Stimulated activated CD8-positive, alpha-beta memory T cell treated with anti-CD3 and anti-CD28 coated beads, Interleukin-15, amount 100 ng/mL, for 24 hours (primary cell): Measurements from ENCODE around the gene KLHL5.
"Not testable (repeated sequence)": the region's sequence is repeated elsewhere in the genome, so short reads cannot be mapped to it uniquely, and the experiment has no call there.

ENCODE experiments used
- DNase-seq: peaks from one replicate; pipeline ENCODE4 v3.0.0-alpha.2; 2020; ENCODE audit warnings: low read depth

KLHL5 gene

GRCh38 chr4:39062094-39062769 is at the start of gene KLHL5:
TSS of gene KLHL5 (plus strand) at chr4:39062232. CDS start at chr4:39062653, 421 bp downstream.
- no peak for DNase-seq

- DNase-seq: no peak
Observed at GRCh38 chr4:39014028-39014427, 48.0 kb upstream of the KLHL5 start.

GRCh38 chr4:39020130-39020529 is 41.9 kb upstream of the KLHL5 start:
- no peak for DNase-seq

- no peak for DNase-seq
Observed at GRCh38 chr4:39021631-39022030, 40.4 kb upstream of the KLHL5 start.

- no peak for DNase-seq
Observed at GRCh38 chr4:39022241-39022640, 39.8 kb upstream of the KLHL5 start.

- no peak for DNase-seq
Observed at GRCh38 chr4:39023059-39023458, 39.0 kb upstream of the KLHL5 start.

- no peak for DNase-seq
Observed at GRCh38 chr4:39024311-39024865, 37.6 kb upstream of the KLHL5 start.

- no peak for DNase-seq
Observed at GRCh38 chr4:39025552-39026085, 36.4 kb upstream of the KLHL5 start.

GRCh38 chr4:39026096-39026495 is 35.9 kb upstream of the KLHL5 start:
- no peak for DNase-seq

GRCh38 chr4:39029752-39030694 is 32.0 kb upstream of the KLHL5 start:
- DNase-seq: no peak

GRCh38 chr4:39030725-39031124 is 31.3 kb upstream of the KLHL5 start:
- no peak for DNase-seq

GRCh38 chr4:39031590-39032020 is 30.4 kb upstream of the KLHL5 start:
- not testable (repeated sequence) for DNase-seq

GRCh38 chr4:39032218-39033085 is 29.6 kb upstream of the KLHL5 start, which contains the start of gene TMEM156:
TSS of gene TMEM156 (minus strand) at chr4:39032409. CDS start at chr4:39032313, 96 bp downstream.
- DNase-seq: no peak

- DNase-seq: no peak
Observed at GRCh38 chr4:39036172-39036571, 25.9 kb upstream of the KLHL5 start.

- no peak for DNase-seq
Observed at GRCh38 chr4:39037491-39037825, 24.6 kb upstream of the KLHL5 start.

- DNase-seq: no peak
Observed at GRCh38 chr4:39037941-39038340, 24.1 kb upstream of the KLHL5 start.

GRCh38 chr4:39039108-39039507 is 22.9 kb upstream of the KLHL5 start:
- no peak for DNase-seq

- DNase-seq: no peak
Observed at GRCh38 chr4:39042366-39042765, 19.7 kb upstream of the KLHL5 start.

- DNase-seq: no peak
Observed at GRCh38 chr4:39043058-39043860, 18.8 kb upstream of the KLHL5 start.

- no peak for DNase-seq
Observed at GRCh38 chr4:39043861-39044363, 18.1 kb upstream of the KLHL5 start.
